Endodermal cell (in vitro differentiated cells): ENCODE data around the gene TSHZ2. TPM values are rescaled to one million over a fixed set of nuclear protein-coding genes. Genes with fewer than 3 reads are reported as not detected.

Experiments used
- DNase-seq: peaks from one replicate; pipeline ENCODE4 v3.0.0-alpha.2; 2017
- H3K27ac ChIP-seq: 2 replicates; pipeline ENCODE4 v1.5.1; 2013; ENCODE audit warnings: mild to moderate bottlenecking, low read depth, low read length, moderate library complexity
- H3K27me3 ChIP-seq: 2 replicates; pipeline ENCODE4 v1.6.1; 2013; ENCODE audit warnings: mild to moderate bottlenecking, low read length, moderate library complexity; ENCODE audit not compliant: insufficient read depth, control insufficient read depth, poor library complexity, severe bottlenecking
- H3K36me3 ChIP-seq: 2 replicates; pipeline ENCODE4 v1.7.0; 2013; ENCODE audit warnings: mild to moderate bottlenecking, low read length, moderate library complexity; ENCODE audit not compliant: control insufficient read depth, insufficient read depth
- H3K4me1 ChIP-seq: one replicate; pipeline ENCODE4 v1.7.0; 2013; ENCODE audit warnings: low read length; ENCODE audit not compliant: control insufficient read depth, insufficient read depth
- H3K4me3 ChIP-seq: 2 replicates; pipeline ENCODE4 v1.5.1; 2013; ENCODE audit warnings: mild to moderate bottlenecking, low read length, moderate library complexity
- H3K9ac ChIP-seq: 2 replicates; pipeline ENCODE4 v1.6.1; 2013; ENCODE audit warnings: mild to moderate bottlenecking, low read length, moderate library complexity; ENCODE audit not compliant: poor library complexity, severe bottlenecking; ENCODE audit errors: extremely low read depth
- H3K9me3 ChIP-seq: 2 replicates; pipeline ENCODE4 v1.6.1; 2013; ENCODE audit warnings: mild to moderate bottlenecking, low read length, moderate library complexity; ENCODE audit not compliant: control insufficient read depth
- H3K27ac Mint-ChIP-seq: 2 replicates; pipeline ENCODE4 v1.8.0; 2020; ENCODE audit warnings: mixed read lengths
- H3K27me3 Mint-ChIP-seq: 2 replicates; pipeline ENCODE4 v1.8.0; 2021; ENCODE audit warnings: mild to moderate bottlenecking, mixed read lengths; ENCODE audit not compliant: insufficient read depth
- H3K36me3 Mint-ChIP-seq: 2 replicates; pipeline ENCODE4 v1.8.0; 2020; ENCODE audit warnings: low read depth, mixed read lengths
- H3K4me1 Mint-ChIP-seq: 2 replicates; pipeline ENCODE4 v1.8.0; 2020; ENCODE audit warnings: mixed read lengths
- H3K4me3 Mint-ChIP-seq: 2 replicates; pipeline ENCODE4 v1.8.0; 2020; ENCODE audit warnings: mild to moderate bottlenecking, moderate library complexity, mixed read lengths
- H3K9me3 Mint-ChIP-seq: 2 replicates; pipeline ENCODE4 v1.8.0; 2020; ENCODE audit warnings: mild to moderate bottlenecking, mixed read lengths
- CTCF ChIP-seq: fragments of 200-600 bp; sonication (generic); conservative IDR thresholded peaks from 2 replicates; pipeline ENCODE4 v1.5.0; 2021; ENCODE audit warnings: antibody characterized with exemption, mild to moderate bottlenecking
- WGBS, 2 experiments: methylation state at CpG; one replicate each; pipeline versions ENCODE4 v1.1.5 to v1.1.7; 2013; ENCODE audit warnings: missing lambda C conversion rate in 2 of 2, mixed read lengths in 1 of 2; ENCODE audit not compliant: insufficient coverage in 1 of 2, insufficient read length in 1 of 2; 5-methylcytosine and 5-hydroxymethylcytosine counted together
- total RNA-seq, 2 donors: library from RNA; stranded (reverse); fragmentation: NEBNext Ultra II Directional in 1 of 2; extraction: Animal tissue kit (Norgen Biotek cat#: 25700) in 1 of 2; gene quantifications; 2 replicates in 1 of 2; 3 replicates in 1 of 2; pipeline ENCODE4 v1.2.1, GENCODE V29; 2021

The TSHZ2 gene
- total RNA-seq, 2 donors from 2014 or later = 0.07 to 0.31 TPM

GRCh38 chr20:53301869-53302268 lies 329.7 kb downstream of the TSHZ2 start:
- DNase-seq = no peak
- no peak overlapping the region for H3K27ac ChIP-seq
- WGBS, 2 experiments = 94% methylated on average over 12 to 13 of the region's 13 CpGs
- no peak for TF ChIP-seq CTCF
- H3K36me3 Mint-ChIP-seq = no peaks in the 10 kb centered on the region
- no peak overlapping the region for H3K4me3 Mint-ChIP-seq
- no peaks in the 10 kb centered on the region for H3K9me3 Mint-ChIP-seq
- H3K27me3 Mint-ChIP-seq = no peaks in the 10 kb centered on the region
- no peak overlapping the region for H3K4me3 ChIP-seq
- no peaks in the 10 kb centered on the region for H3K27me3 ChIP-seq
- no peaks in the 10 kb centered on the region for H3K9me3 ChIP-seq
- H3K27ac Mint-ChIP-seq = no peak overlapping the region
- H3K9ac ChIP-seq = no peak overlapping the region
- no peaks in the 10 kb centered on the region for H3K4me1 ChIP-seq
- H3K36me3 ChIP-seq = no peaks in the 10 kb centered on the region
- H3K4me1 Mint-ChIP-seq = no peaks in the 10 kb centered on the region

GRCh38 chr20:53302695-53303412 lies 330.7 kb downstream of the TSHZ2 start:
- H3K4me3 ChIP-seq = no peak overlapping the region
- Mint-ChIP-seq H3K4me1 (no peaks in the 10 kb centered on the region), H3K27me3 (no peaks in the 10 kb centered on the region), H3K4me3 (no peak overlapping the region), H3K9me3 (no peaks in the 10 kb centered on the region), H3K36me3 (no peaks in the 10 kb centered on the region), H3K27ac (no peak overlapping the region)
- no peak for DNase-seq
- H3K36me3 ChIP-seq = no peaks in the 10 kb centered on the region
- WGBS, 2 experiments = 89 to 90% methylated on average over 8 of the region's 8 CpGs
- H3K27me3 ChIP-seq = no peaks in the 10 kb centered on the region
- no peaks in the 10 kb centered on the region for H3K4me1 ChIP-seq
- H3K9me3 ChIP-seq = no peaks in the 10 kb centered on the region
- TF ChIP-seq CTCF = no peak
- H3K9ac ChIP-seq = no peak overlapping the region
- no peak overlapping the region for H3K27ac ChIP-seq

DNA sequence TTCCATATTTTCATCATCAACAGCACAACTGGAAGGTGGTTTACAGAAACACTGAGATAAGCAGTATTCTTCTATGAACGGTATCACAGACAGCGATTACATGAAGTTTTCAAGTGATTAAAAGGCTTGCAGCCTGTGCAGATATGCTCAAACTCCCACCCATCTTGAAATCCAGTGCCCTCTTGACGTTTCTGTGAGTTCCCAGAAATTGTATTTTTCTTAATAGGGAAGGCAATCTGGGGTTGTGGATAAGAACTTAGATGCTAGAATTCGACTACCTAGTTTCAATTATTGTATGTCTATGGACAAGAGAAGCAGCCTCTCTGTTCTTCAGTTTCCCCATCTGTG lies 331.2 kb downstream of the TSHZ2 start:
- no peaks in the 10 kb centered on the region for H3K4me1 ChIP-seq
- no peak overlapping the region for H3K4me3 ChIP-seq
- Mint-ChIP-seq H3K36me3 (no peaks in the 10 kb centered on the region), H3K27ac (no peak overlapping the region), H3K9me3 (no peaks in the 10 kb centered on the region), H3K27me3 (no peaks in the 10 kb centered on the region), H3K4me3 (no peak overlapping the region), H3K4me1 (no peaks in the 10 kb centered on the region)
- 83 to 86% methylated on average over 4 of the region's 4 CpGs for WGBS, 2 experiments
- no peak for DNase-seq
- no peaks in the 10 kb centered on the region for H3K9me3 ChIP-seq
- no peak for TF ChIP-seq CTCF
- H3K9ac ChIP-seq = no peak overlapping the region
- no peaks in the 10 kb centered on the region for H3K36me3 ChIP-seq
- H3K27me3 ChIP-seq = no peaks in the 10 kb centered on the region
- no peak overlapping the region for H3K27ac ChIP-seq
